Lower leg skin (tissue), 3 donors: ENCODE measurements around the gene HBG1.

ENCODE experiments used
- CTCF ChIP-seq, 3 donors: fragments of 450-650 bp; IDR thresholded peaks; one replicate each; pipeline ENCODE4 v1.5.1; 2016; ENCODE audit warnings: antibody characterized with exemption in 3 of 3, mild to moderate bottlenecking in 3 of 3, moderate library complexity in 2 of 3
- POLR2A ChIP-seq, 2 donors: fragments of 450-650 bp; IDR thresholded peaks; one replicate each; pipeline ENCODE4 v1.6.1; 2016 to 2017; ENCODE audit warnings: antibody characterized with exemption in 2 of 2, mild to moderate bottlenecking in 1 of 2, moderate library complexity in 1 of 2

- TF ChIP-seq CTCF (IDR thresholded peaks at IDR 0.05) (no peak), POLR2A (IDR thresholded peaks at IDR 0.05) (no peak)
These were observed 28.2 kb upstream of the HBG1 start for GRCh38 chr11:5277807-5278382.
